Measurements from ENCODE around the gene SYNJ2.

DNA sequence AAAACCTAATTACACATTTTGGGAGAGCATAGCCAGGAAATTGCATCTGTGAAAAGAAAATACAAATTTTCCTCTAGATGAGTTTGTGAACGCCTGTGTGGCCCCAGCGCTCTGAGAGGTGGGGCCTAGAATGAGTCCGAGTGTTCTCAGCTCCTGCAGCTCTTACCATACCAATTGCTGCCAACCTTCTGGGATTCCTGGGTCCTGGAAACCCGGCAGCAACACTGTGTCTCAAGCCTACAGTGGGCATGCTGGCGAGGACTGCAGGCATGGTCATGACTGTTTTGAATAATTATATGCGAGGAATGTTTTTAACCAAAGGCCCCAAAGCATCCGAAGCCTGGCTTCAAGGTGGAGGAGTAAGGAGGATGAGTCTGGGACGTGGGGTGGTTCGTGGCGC lies 96.0 kb downstream of the SYNJ2 start:
- TF ChIP-seq EP300 (IDR thresholded peaks at IDR 0.05) (no peak), ZFP36 (IDR thresholded peaks at IDR 0.05; ENCODE audit: borderline replicate concordance, partially characterized antibody) (no peak), CBX8 (IDR thresholded peaks at IDR 0.05) (no peak), POLR2A (IDR thresholded peaks at IDR 0.05; ENCODE audit: low read length) (no peak), MAFK (IDR thresholded peaks at IDR 0.05; ENCODE audit: partially characterized antibody) (no peak), KDM1A (IDR thresholded peaks at IDR 0.05; ENCODE audit: low read depth) (no peak), CHD2 (IDR thresholded peaks at IDR 0.05; ENCODE audit: low read length, partially characterized antibody) (no peak), ZC3H11A (IDR thresholded peaks at IDR 0.05) (no peak)
- TF ChIP-seq, protein P1, sequence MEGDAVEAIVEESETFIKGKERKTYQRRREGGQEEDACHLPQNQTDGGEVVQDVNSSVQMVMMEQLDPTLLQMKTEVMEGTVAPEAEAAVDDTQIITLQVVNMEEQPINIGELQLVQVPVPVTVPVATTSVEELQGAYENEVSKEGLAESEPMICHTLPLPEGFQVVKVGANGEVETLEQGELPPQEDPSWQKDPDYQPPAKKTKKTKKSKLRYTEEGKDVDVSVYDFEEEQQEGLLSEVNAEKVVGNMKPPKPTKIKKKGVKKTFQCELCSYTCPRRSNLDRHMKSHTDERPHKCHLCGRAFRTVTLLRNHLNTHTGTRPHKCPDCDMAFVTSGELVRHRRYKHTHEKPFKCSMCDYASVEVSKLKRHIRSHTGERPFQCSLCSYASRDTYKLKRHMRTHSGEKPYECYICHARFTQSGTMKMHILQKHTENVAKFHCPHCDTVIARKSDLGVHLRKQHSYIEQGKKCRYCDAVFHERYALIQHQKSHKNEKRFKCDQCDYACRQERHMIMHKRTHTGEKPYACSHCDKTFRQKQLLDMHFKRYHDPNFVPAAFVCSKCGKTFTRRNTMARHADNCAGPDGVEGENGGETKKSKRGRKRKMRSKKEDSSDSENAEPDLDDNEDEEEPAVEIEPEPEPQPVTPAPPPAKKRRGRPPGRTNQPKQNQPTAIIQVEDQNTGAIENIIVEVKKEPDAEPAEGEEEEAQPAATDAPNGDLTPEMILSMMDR (IDR thresholded peaks at IDR 0.05), result no peak
- TF ChIP-seq, protein P2, sequence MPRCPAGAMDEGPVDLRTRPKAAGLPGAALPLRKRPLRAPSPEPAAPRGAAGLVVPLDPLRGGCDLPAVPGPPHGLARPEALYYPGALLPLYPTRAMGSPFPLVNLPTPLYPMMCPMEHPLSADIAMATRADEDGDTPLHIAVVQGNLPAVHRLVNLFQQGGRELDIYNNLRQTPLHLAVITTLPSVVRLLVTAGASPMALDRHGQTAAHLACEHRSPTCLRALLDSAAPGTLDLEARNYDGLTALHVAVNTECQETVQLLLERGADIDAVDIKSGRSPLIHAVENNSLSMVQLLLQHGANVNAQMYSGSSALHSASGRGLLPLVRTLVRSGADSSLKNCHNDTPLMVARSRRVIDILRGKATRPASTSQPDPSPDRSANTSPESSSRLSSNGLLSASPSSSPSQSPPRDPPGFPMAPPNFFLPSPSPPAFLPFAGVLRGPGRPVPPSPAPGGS (IDR thresholded peaks at IDR 0.05), result no peak
- TF ChIP-seq, protein P3, sequence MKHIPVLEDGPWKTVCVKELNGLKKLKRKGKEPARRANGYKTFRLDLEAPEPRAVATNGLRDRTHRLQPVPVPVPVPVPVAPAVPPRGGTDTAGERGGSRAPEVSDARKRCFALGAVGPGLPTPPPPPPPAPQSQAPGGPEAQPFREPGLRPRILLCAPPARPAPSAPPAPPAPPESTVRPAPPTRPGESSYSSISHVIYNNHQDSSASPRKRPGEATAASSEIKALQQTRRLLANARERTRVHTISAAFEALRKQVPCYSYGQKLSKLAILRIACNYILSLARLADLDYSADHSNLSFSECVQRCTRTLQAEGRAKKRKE (CRISPR knock-in tag; IDR thresholded peaks at IDR 0.05; ENCODE audit: low read depth), result no peak
- TF ChIP-seq, protein P4, sequence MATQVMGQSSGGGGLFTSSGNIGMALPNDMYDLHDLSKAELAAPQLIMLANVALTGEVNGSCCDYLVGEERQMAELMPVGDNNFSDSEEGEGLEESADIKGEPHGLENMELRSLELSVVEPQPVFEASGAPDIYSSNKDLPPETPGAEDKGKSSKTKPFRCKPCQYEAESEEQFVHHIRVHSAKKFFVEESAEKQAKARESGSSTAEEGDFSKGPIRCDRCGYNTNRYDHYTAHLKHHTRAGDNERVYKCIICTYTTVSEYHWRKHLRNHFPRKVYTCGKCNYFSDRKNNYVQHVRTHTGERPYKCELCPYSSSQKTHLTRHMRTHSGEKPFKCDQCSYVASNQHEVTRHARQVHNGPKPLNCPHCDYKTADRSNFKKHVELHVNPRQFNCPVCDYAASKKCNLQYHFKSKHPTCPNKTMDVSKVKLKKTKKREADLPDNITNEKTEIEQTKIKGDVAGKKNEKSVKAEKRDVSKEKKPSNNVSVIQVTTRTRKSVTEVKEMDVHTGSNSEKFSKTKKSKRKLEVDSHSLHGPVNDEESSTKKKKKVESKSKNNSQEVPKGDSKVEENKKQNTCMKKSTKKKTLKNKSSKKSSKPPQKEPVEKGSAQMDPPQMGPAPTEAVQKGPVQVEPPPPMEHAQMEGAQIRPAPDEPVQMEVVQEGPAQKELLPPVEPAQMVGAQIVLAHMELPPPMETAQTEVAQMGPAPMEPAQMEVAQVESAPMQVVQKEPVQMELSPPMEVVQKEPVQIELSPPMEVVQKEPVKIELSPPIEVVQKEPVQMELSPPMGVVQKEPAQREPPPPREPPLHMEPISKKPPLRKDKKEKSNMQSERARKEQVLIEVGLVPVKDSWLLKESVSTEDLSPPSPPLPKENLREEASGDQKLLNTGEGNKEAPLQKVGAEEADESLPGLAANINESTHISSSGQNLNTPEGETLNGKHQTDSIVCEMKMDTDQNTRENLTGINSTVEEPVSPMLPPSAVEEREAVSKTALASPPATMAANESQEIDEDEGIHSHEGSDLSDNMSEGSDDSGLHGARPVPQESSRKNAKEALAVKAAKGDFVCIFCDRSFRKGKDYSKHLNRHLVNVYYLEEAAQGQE (IDR thresholded peaks at IDR 0.05), result no peak
